ENCODE measurements around the gene OR2V1. TPM values are rescaled to one million over a fixed set of nuclear protein-coding genes. Genes with fewer than 3 reads are reported as not detected.
A peak's percentile ranks its signal among the peaks of the same experiment; 100 is the strongest.

OR2V1 gene
- total and polyA plus RNA-seq, 2 experiments from 2014 or later, result not detected

DNA sequence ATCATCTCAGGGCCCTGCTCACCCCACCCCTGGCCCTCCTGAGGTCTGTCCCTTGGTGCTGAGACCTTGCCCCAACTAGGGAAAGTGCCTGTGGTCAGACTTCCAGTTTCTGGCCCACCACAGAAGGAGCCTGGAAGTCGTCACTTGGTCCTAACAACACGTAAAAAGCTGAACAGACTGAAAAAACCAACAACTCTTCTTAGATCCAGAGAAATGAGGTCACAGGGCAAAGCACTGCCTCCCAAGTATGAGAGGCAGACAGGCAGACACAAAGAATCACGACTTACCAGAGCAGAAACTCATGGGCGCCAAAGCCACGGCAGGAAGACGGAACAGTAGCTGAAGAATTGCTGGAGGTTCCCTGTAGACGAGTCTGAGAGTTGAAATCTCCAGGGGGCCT, 38.5 kb downstream of the OR2V1 start:
- Histone ChIP-seq H3K4me3 (no peak overlapping the region), H3K27ac (no peak overlapping the region), H3K36me3 (no peaks in the 10 kb centered on the region), H3K27me3 (no peaks in the 10 kb centered on the region), H3K9me3 (ENCODE audit: low read depth) (no peaks in the 10 kb centered on the region), H3K4me1 (ENCODE audit: low read depth) (no peaks in the 10 kb centered on the region)
- TF ChIP-seq, protein P1, sequence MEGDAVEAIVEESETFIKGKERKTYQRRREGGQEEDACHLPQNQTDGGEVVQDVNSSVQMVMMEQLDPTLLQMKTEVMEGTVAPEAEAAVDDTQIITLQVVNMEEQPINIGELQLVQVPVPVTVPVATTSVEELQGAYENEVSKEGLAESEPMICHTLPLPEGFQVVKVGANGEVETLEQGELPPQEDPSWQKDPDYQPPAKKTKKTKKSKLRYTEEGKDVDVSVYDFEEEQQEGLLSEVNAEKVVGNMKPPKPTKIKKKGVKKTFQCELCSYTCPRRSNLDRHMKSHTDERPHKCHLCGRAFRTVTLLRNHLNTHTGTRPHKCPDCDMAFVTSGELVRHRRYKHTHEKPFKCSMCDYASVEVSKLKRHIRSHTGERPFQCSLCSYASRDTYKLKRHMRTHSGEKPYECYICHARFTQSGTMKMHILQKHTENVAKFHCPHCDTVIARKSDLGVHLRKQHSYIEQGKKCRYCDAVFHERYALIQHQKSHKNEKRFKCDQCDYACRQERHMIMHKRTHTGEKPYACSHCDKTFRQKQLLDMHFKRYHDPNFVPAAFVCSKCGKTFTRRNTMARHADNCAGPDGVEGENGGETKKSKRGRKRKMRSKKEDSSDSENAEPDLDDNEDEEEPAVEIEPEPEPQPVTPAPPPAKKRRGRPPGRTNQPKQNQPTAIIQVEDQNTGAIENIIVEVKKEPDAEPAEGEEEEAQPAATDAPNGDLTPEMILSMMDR (IDR thresholded peaks at IDR 0.05; ENCODE audit: low read depth, low read length), result no peak
- no peak for DNase-seq (ENCODE audit: low read depth in 1 of 2, low spot score in 1 of 2)

DNA sequence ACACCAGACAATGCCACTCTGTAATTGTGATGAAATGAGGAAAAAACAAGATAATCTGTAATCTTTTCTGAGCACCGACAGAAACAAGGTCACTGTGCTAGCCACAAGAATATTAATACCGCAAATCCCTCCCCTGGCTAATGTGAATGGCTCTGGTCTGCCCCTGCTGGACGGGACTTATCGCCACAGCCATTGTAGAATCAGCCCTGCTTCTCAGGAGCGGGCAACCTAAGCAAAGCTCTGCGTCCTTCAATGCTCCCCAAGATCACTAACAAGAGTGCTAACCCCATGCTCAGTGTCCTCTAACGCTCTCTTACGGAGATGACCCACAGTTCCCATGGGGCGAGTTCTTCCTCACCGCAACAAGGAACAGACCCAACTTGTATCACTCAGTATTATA, 42.7 kb downstream of the OR2V1 start:
- Histone ChIP-seq H3K9me3 (ENCODE audit: low read depth) (no peaks in the 10 kb centered on the region), H3K27ac (no peak overlapping the region), H3K36me3 (no peaks in the 10 kb centered on the region), H3K4me3 (no peak overlapping the region), H3K4me1 (ENCODE audit: low read depth) (no peaks in the 10 kb centered on the region), H3K27me3 (no peaks in the 10 kb centered on the region)
- DNase-seq (ENCODE audit: low read depth in 1 of 2, low spot score in 1 of 2), result no peak
- TF ChIP-seq, protein P1 (IDR thresholded peaks at IDR 0.05; ENCODE audit: low read depth, low read length), result peak; percentile 25

- H3K27ac ChIP-seq, result no peak overlapping the region
- H3K4me3 ChIP-seq, result no peak overlapping the region
- no peaks in the 10 kb centered on the region for H3K9me3 ChIP-seq (ENCODE audit: low read depth)
- TF ChIP-seq, protein P1 (IDR thresholded peaks at IDR 0.05; ENCODE audit: low read depth, low read length), result no peak
- H3K27me3 ChIP-seq, result no peaks in the 10 kb centered on the region
- H3K36me3 ChIP-seq, result no peaks in the 10 kb centered on the region
- H3K4me1 ChIP-seq (ENCODE audit: low read depth), result no peaks in the 10 kb centered on the region
- no peak for DNase-seq (ENCODE audit: low read depth in 1 of 2, low spot score in 1 of 2)
Measured at GRCh38 chr5:181087309-181087708, 43.7 kb downstream of the OR2V1 start.

- no peak for DNase-seq (ENCODE audit: low read depth in 1 of 2, low spot score in 1 of 2)
- no peak overlapping the region for H3K4me3 ChIP-seq
- TF ChIP-seq, protein P1 (IDR thresholded peaks at IDR 0.05; ENCODE audit: low read depth, low read length), result no peak
- no peaks in the 10 kb centered on the region for H3K9me3 ChIP-seq (ENCODE audit: low read depth)
- H3K27me3 ChIP-seq, result no peaks in the 10 kb centered on the region
- no peaks in the 10 kb centered on the region for H3K4me1 ChIP-seq (ENCODE audit: low read depth)
- H3K27ac ChIP-seq, result no peak overlapping the region
- H3K36me3 ChIP-seq, result no peaks in the 10 kb centered on the region
Measured at GRCh38 chr5:181086884-181087205, 44.1 kb downstream of the OR2V1 start.

GRCh38 chr5:181086026-181086883, 44.7 kb downstream of the OR2V1 start:
- no peaks in the 10 kb centered on the region for H3K9me3 ChIP-seq (ENCODE audit: low read depth)
- no peaks in the 10 kb centered on the region for H3K4me1 ChIP-seq (ENCODE audit: low read depth)
- no peaks in the 10 kb centered on the region for H3K36me3 ChIP-seq
- no peak overlapping the region for H3K27ac ChIP-seq
- DNase-seq (ENCODE audit: low read depth in 1 of 2, low spot score in 1 of 2), result no peak
- TF ChIP-seq, protein P1 (IDR thresholded peaks at IDR 0.05; ENCODE audit: low read depth, low read length), result no peak
- H3K27me3 ChIP-seq, result no peaks in the 10 kb centered on the region
- H3K4me3 ChIP-seq, result no peak overlapping the region
